Endodermal cell (in vitro differentiated cells): ENCODE data around the gene WDR90. TPM values are rescaled to one million over a fixed set of nuclear protein-coding genes. Genes with fewer than 3 reads are reported as not detected.

ENCODE experiments used
- DNase-seq: peaks from one replicate; pipeline ENCODE4 v3.0.0-alpha.2; 2017
- H3K27ac ChIP-seq: 2 replicates; pipeline ENCODE4 v1.5.1; 2013; ENCODE audit warnings: mild to moderate bottlenecking, low read depth, low read length, moderate library complexity
- H3K27me3 ChIP-seq: 2 replicates; pipeline ENCODE4 v1.6.1; 2013; ENCODE audit warnings: mild to moderate bottlenecking, low read length, moderate library complexity; ENCODE audit not compliant: insufficient read depth, control insufficient read depth, poor library complexity, severe bottlenecking
- H3K36me3 ChIP-seq: 2 replicates; pipeline ENCODE4 v1.7.0; 2013; ENCODE audit warnings: mild to moderate bottlenecking, low read length, moderate library complexity; ENCODE audit not compliant: control insufficient read depth, insufficient read depth
- H3K4me1 ChIP-seq: one replicate; pipeline ENCODE4 v1.7.0; 2013; ENCODE audit warnings: low read length; ENCODE audit not compliant: control insufficient read depth, insufficient read depth
- H3K4me3 ChIP-seq: 2 replicates; pipeline ENCODE4 v1.5.1; 2013; ENCODE audit warnings: mild to moderate bottlenecking, low read length, moderate library complexity
- H3K9ac ChIP-seq: 2 replicates; pipeline ENCODE4 v1.6.1; 2013; ENCODE audit warnings: mild to moderate bottlenecking, low read length, moderate library complexity; ENCODE audit not compliant: poor library complexity, severe bottlenecking; ENCODE audit errors: extremely low read depth
- H3K9me3 ChIP-seq: 2 replicates; pipeline ENCODE4 v1.6.1; 2013; ENCODE audit warnings: mild to moderate bottlenecking, low read length, moderate library complexity; ENCODE audit not compliant: control insufficient read depth
- H3K27ac Mint-ChIP-seq: 2 replicates; pipeline ENCODE4 v1.8.0; 2020; ENCODE audit warnings: mixed read lengths
- H3K27me3 Mint-ChIP-seq: 2 replicates; pipeline ENCODE4 v1.8.0; 2021; ENCODE audit warnings: mild to moderate bottlenecking, mixed read lengths; ENCODE audit not compliant: insufficient read depth
- H3K36me3 Mint-ChIP-seq: 2 replicates; pipeline ENCODE4 v1.8.0; 2020; ENCODE audit warnings: low read depth, mixed read lengths
- H3K4me1 Mint-ChIP-seq: 2 replicates; pipeline ENCODE4 v1.8.0; 2020; ENCODE audit warnings: mixed read lengths
- H3K4me3 Mint-ChIP-seq: 2 replicates; pipeline ENCODE4 v1.8.0; 2020; ENCODE audit warnings: mild to moderate bottlenecking, moderate library complexity, mixed read lengths
- H3K9me3 Mint-ChIP-seq: 2 replicates; pipeline ENCODE4 v1.8.0; 2020; ENCODE audit warnings: mild to moderate bottlenecking, mixed read lengths
- CTCF ChIP-seq: fragments of 200-600 bp; sonication (generic); conservative IDR thresholded peaks from 2 replicates; pipeline ENCODE4 v1.5.0; 2021; ENCODE audit warnings: antibody characterized with exemption, mild to moderate bottlenecking
- WGBS, 2 experiments: methylation state at CpG; one replicate each; pipeline versions ENCODE4 v1.1.5 to v1.1.7; 2013; ENCODE audit warnings: missing lambda C conversion rate in 2 of 2, mixed read lengths in 1 of 2; ENCODE audit not compliant: insufficient coverage in 1 of 2, insufficient read length in 1 of 2; 5-methylcytosine and 5-hydroxymethylcytosine counted together
- total RNA-seq, 2 donors: library from RNA; stranded (reverse); fragmentation: NEBNext Ultra II Directional in 1 of 2; extraction: Animal tissue kit (Norgen Biotek cat#: 25700) in 1 of 2; gene quantifications; 2 replicates in 1 of 2; 3 replicates in 1 of 2; pipeline ENCODE4 v1.2.1, GENCODE V29; 2021

The WDR90 gene
- total RNA-seq, 2 donors from 2014 or later: 112 to 120 TPM

DNA sequence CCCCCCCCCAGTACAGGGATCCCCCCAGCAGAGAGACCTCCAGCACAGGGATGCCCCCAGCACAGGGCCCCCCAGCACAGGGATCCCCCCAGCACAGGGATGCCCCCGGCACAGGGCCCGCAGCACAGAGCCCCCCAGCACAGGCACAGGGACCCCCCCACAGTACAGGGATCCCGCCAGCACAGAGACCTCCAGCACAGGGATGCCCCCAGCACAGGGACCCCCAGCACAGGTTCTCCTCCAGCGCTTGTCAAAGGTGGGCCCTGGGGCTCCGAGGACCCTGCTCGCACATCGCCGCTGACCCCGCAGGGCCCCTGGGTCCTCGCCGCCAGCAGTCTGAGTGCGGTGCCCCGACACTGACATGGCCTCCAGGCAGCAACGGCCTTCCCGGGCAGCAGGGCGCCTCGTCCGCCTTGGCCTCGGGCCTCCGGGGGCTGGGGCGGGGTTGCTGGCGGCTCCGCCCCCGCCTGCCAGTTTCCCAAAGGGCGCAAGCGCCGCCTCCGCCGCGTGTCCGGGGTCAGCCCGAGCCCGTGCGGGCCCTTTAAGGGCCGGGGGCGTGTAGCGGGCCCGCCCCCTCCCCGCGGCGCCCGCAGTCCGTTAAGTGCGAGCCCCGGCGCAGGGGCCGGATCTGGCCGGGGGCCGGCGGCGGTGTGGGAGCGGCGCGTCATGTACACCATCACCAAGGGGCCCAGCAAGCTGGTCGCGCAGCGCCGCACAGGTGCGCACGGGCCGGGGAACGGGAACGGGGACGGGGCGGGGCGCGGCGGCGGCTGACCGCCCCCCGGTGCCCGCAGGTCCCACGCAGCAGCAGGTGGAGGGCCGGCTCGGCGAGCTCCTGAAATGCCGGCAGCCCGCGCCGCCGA, 7.6 kb upstream of the WDR90 start, which contains the start of gene MCRIP2:
MCRIP2 (plus strand) TSS at position 503 of the 863 bp plus-strand sequence; CDS start at position 667, 164 bp downstream.
- H3K27ac ChIP-seq: no peak within 1 kb of the TSS
- no peaks in the 10 kb centered on the region for H3K9me3 ChIP-seq
- no peaks in the 10 kb centered on the region for H3K27me3 Mint-ChIP-seq
- no peaks in the 10 kb centered on the region for H3K36me3 Mint-ChIP-seq
- H3K4me3 ChIP-seq: peak within 1 kb of the TSS; percentile 77
- peak; percentile 94 for DNase-seq
- WGBS, 2 experiments: 1 to 2% methylated on average over 27 to 79 of the region's 81 CpGs
- peak within 1 kb of the TSS; percentile 18 for H3K9ac ChIP-seq
- no peaks in the 10 kb centered on the region for H3K4me1 Mint-ChIP-seq
- H3K27ac Mint-ChIP-seq: no peak within 1 kb of the TSS
- TF ChIP-seq CTCF: no peak
- no peaks in the 10 kb centered on the region for H3K4me1 ChIP-seq
- H3K4me3 Mint-ChIP-seq: peak within 1 kb of the TSS; percentile 57
- no peaks in the 10 kb centered on the region for H3K36me3 ChIP-seq
- H3K27me3 ChIP-seq: no peaks in the 10 kb centered on the region
- H3K9me3 Mint-ChIP-seq: no peaks in the 10 kb centered on the region

DNA sequence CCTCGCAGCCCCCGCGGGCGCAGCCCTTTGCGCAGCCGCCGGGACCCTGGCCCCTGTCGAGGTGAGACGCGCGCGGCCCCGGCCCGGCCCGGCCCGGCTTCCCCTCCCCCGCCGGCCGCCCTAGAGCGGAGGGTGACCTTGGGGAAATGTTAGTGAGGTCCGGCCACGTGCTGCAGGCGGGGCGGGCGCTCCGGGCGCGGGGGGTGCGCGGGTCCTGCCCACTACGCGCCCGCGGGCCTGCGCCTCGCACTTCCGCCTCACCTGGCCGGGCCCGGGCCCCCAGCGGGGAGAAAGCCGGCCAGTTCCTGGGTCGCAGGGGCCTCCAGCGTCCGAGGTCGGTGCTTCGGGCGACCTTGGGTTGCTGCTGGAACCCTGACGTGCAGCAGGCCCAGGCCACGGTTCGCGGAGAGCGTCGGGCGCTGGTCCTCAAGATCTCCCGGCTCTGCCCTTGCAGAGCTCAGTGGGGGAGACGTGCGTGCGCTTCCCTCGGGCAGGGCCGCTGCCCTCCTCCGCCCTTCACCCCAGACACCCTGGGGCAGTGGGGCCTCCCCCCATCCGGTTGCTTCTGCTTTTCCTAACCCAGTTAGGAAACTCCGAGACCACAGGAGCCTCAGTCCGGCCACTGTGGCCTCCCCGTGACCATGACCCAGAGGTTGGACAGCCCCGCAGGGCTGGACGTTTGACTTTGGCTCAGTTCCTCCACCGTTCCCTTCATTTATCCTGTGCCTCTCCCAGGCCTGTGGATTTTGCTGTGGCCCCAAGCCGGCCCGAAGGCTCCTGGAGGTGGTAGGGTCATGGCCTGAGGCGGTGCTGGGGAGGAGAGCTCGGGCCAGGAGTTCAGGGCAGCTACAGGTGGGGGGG, 6.7 kb upstream of the WDR90 start:
- H3K4me1 ChIP-seq: no peaks in the 10 kb centered on the region
- Mint-ChIP-seq H3K27me3 (no peaks in the 10 kb centered on the region), H3K27ac (no peak overlapping the region), H3K36me3 (no peaks in the 10 kb centered on the region), H3K4me1 (no peaks in the 10 kb centered on the region), H3K9me3 (no peaks in the 10 kb centered on the region), H3K4me3 (peak overlapping the region; percentile 57)
- no peaks in the 10 kb centered on the region for H3K9me3 ChIP-seq
- peak overlapping the region; percentile 18 for H3K9ac ChIP-seq
- 13% methylated on average over 33 to 72 of the region's 72 CpGs for WGBS, 2 experiments
- no peak for TF ChIP-seq CTCF
- DNase-seq: peak; percentile 79
- H3K27ac ChIP-seq: no peak overlapping the region
- no peaks in the 10 kb centered on the region for H3K36me3 ChIP-seq
- H3K27me3 ChIP-seq: no peaks in the 10 kb centered on the region
- peak overlapping the region; percentile 77 for H3K4me3 ChIP-seq

DNA sequence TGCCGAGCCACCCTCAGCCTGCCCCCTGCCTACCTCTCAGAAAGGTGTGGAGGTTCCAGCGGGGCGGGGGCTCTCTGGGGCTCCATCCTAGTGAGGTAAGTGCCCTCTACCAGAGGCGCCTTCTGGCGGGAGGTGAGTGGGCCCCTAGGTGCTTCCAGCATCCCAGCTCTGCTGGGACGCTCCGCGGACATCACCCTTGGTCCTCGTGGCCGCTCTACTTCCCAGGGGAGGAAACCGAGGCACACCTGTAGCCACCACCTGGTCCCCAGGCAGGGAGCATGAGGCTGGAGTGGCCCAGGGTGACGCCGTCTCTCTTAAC, 6.2 kb upstream of the WDR90 start:
- DNase-seq: no peak
- H3K9me3 Mint-ChIP-seq: no peaks in the 10 kb centered on the region
- peak overlapping the region; percentile 77 for H3K4me3 ChIP-seq
- H3K27ac Mint-ChIP-seq: no peak overlapping the region
- H3K4me1 ChIP-seq: no peaks in the 10 kb centered on the region
- H3K4me3 Mint-ChIP-seq: peak overlapping the region; percentile 57
- H3K27me3 ChIP-seq: no peaks in the 10 kb centered on the region
- no peak overlapping the region for H3K27ac ChIP-seq
- H3K36me3 ChIP-seq: no peaks in the 10 kb centered on the region
- H3K36me3 Mint-ChIP-seq: no peaks in the 10 kb centered on the region
- H3K4me1 Mint-ChIP-seq: no peaks in the 10 kb centered on the region
- no peaks in the 10 kb centered on the region for H3K27me3 Mint-ChIP-seq
- H3K9ac ChIP-seq: no peak overlapping the region
- WGBS, 2 experiments: 91 to 92% methylated on average over 5 to 13 of the region's 13 CpGs
- no peak for TF ChIP-seq CTCF
- no peaks in the 10 kb centered on the region for H3K9me3 ChIP-seq
